GM23338 (cell line): ENCODE data around the gene MYLK4. TPM values are rescaled to one million over a fixed set of nuclear protein-coding genes. Genes with fewer than 3 reads are reported as not detected.

Experiments used
- ATAC-seq: fragments of 200-7000 bp; cut with Tn5 transposase; 3 replicates; pipeline ENCODE4 v1.9.1; 2020
- DNase-seq: peaks from one replicate; pipeline ENCODE4 v3.0.0-alpha.2; 2015; ENCODE audit warnings: low spot score
- H2AFZ ChIP-seq: fragments of 200-600 bp; sonication (generic); 2 replicates; pipeline ENCODE4 v1.8.0; 2016; ENCODE audit warnings: antibody characterized with exemption, mild to moderate bottlenecking, moderate library complexity
- H3F3A ChIP-seq: fragments of 200-600 bp; sonication (generic); replicated peaks from 2 replicates; pipeline ENCODE4 v1.8.0; 2017; ENCODE audit warnings: antibody characterized with exemption, mixed run types, low read depth
- H3K27ac ChIP-seq: fragments of 200-600 bp; sonication (generic); 2 replicates; pipeline ENCODE4 v1.6.1; 2016; ENCODE audit warnings: low read depth
- H3K27me3 ChIP-seq: fragments of 200-600 bp; sonication (generic); 2 replicates; pipeline ENCODE4 v1.8.0; 2016; ENCODE audit warnings: mild to moderate bottlenecking, mixed run types, moderate library complexity; ENCODE audit not compliant: insufficient read depth
- H3K36me3 ChIP-seq: fragments of 200-600 bp; sonication (generic); 2 replicates; pipeline ENCODE4 v1.8.0; 2016; ENCODE audit warnings: mild to moderate bottlenecking; ENCODE audit not compliant: insufficient read depth
- H3K4me1 ChIP-seq: fragments of 200-600 bp; sonication (generic); 2 replicates; pipeline ENCODE4 v1.8.0; 2016; ENCODE audit warnings: mild to moderate bottlenecking, moderate library complexity; ENCODE audit not compliant: insufficient read depth
- H3K4me2 ChIP-seq: fragments of 200-600 bp; sonication (generic); 2 replicates; pipeline ENCODE4 v1.7.1; 2017; ENCODE audit warnings: mixed run types
- H3K4me3 ChIP-seq: fragments of 200-600 bp; sonication (generic); 2 replicates; pipeline ENCODE4 v1.6.1; 2016; ENCODE audit warnings: mixed run types
- H3K79me2 ChIP-seq: fragments of 200-600 bp; sonication (generic); replicated peaks from 2 replicates; pipeline ENCODE4 v1.8.0; 2017; ENCODE audit warnings: mild to moderate bottlenecking; ENCODE audit not compliant: insufficient read depth
- H3K9me2 ChIP-seq: fragments of 200-600 bp; sonication (generic); 2 replicates; pipeline ENCODE4 v1.8.0; 2017; ENCODE audit not compliant: insufficient read depth
- H4K20me1 ChIP-seq: fragments of 200-600 bp; sonication (generic); replicated peaks from 2 replicates; pipeline ENCODE4 v1.8.0; 2017; ENCODE audit warnings: mild to moderate bottlenecking; ENCODE audit not compliant: insufficient read depth
- H3K27ac Mint-ChIP-seq: 2 replicates; pipeline ENCODE4 v1.8.0; 2020; ENCODE audit warnings: inconsistent platforms, mild to moderate bottlenecking, moderate library complexity, mixed read lengths
- H3K27me3 Mint-ChIP-seq: 3 replicates; pipeline ENCODE4 v1.8.0; 2022; ENCODE audit warnings: low read depth, mild to moderate bottlenecking, moderate library complexity, mixed read lengths, inconsistent platforms; ENCODE audit not compliant: insufficient read depth, poor library complexity
- H3K36me3 Mint-ChIP-seq: 3 replicates; pipeline ENCODE4 v1.8.0; 2021; ENCODE audit warnings: low read depth, mild to moderate bottlenecking, inconsistent platforms, moderate library complexity, mixed read lengths
- H3K4me1 Mint-ChIP-seq: 3 replicates; pipeline ENCODE4 v1.8.0; 2020; ENCODE audit warnings: mild to moderate bottlenecking, inconsistent platforms, mixed read lengths
- H3K4me3 Mint-ChIP-seq: 3 replicates; pipeline ENCODE4 v1.8.0; 2021; ENCODE audit warnings: moderate library complexity, mild to moderate bottlenecking, inconsistent platforms, mixed read lengths
- H3K9me3 Mint-ChIP-seq: 3 replicates; pipeline ENCODE4 v1.8.0; 2020; ENCODE audit warnings: moderate library complexity, mild to moderate bottlenecking, inconsistent platforms, mixed read lengths
- CREB1 ChIP-seq: fragments of 250-450 bp; sonication (Bioruptor Pico); IDR thresholded peaks from 2 replicates; pipeline ENCODE4 v1.5.0; 2020; ENCODE audit warnings: low read depth, mild to moderate bottlenecking, moderate library complexity
- EZH2 ChIP-seq: fragments of 200-600 bp; sonication (generic); IDR thresholded peaks from one replicate; pipeline ENCODE4 v1.8.0; 2017; ENCODE audit warnings: antibody characterized with exemption, mild to moderate bottlenecking, low read depth; ENCODE audit not compliant: unreplicated experiment
- EZH2phosphoT487 ChIP-seq: fragments of 200-600 bp; sonication (generic); IDR thresholded peaks from one replicate; pipeline ENCODE4 v1.8.1; 2018; ENCODE audit warnings: antibody characterized with exemption; ENCODE audit not compliant: unreplicated experiment
- JUNB ChIP-seq: IDR thresholded peaks from one replicate; pipeline ENCODE4 v1.6.1; 2016; ENCODE audit warnings: antibody characterized with exemption; ENCODE audit not compliant: unreplicated experiment
- NANOG ChIP-seq: IDR thresholded peaks from 2 replicates; pipeline ENCODE4 v1.6.1; 2016; ENCODE audit warnings: antibody characterized with exemption, borderline replicate concordance
- POLR2AphosphoS5 ChIP-seq: IDR thresholded peaks from 2 replicates; pipeline ENCODE4 v1.6.1; 2016; ENCODE audit warnings: antibody characterized with exemption, low read depth
- STAT1 ChIP-seq: IDR thresholded peaks from one replicate; pipeline ENCODE4 v1.6.1; 2016; ENCODE audit warnings: antibody characterized with exemption; ENCODE audit not compliant: unreplicated experiment
- ZNF114 ChIP-seq: fragments of 250-450 bp; sonication (Bioruptor Pico); IDR thresholded peaks from 2 replicates; pipeline ENCODE4 v1.5.0; 2020; ENCODE audit warnings: mild to moderate bottlenecking, moderate library complexity
- ZNF331 ChIP-seq: fragments of 250-450 bp; sonication (Bioruptor Pico); IDR thresholded peaks from 2 replicates; pipeline ENCODE4 v1.5.0; 2020; ENCODE audit warnings: low read depth, mild to moderate bottlenecking, moderate library complexity
- polyA plus RNA-seq: library from polyadenylated mRNA; unstranded; fragments of >200 nt; fragmentation: Nextera tagmentation; extraction: Ambion mirVana; gene quantifications from 2 replicates; pipeline ENCODE4 v1.2.1, GENCODE V29; 2016
- total RNA-seq: library from RNA; depleted of rRNA; stranded (reverse); fragments of >200 nt; shearing (Covaris generic); gene quantifications from 2 replicates; pipeline ENCODE4 v1.2.3, GENCODE V29; 2014
- TF ChIP-seq, protein P1 (sequence below): fragments of 250-450 bp; sonication (Bioruptor Pico); IDR thresholded peaks from 2 replicates; pipeline ENCODE4 v1.5.0; 2020; ENCODE audit warnings: mild to moderate bottlenecking, moderate library complexity
- TF ChIP-seq, protein P2 (sequence below): IDR thresholded peaks from 2 replicates; pipeline ENCODE4 v1.6.1; 2016; ENCODE audit warnings: antibody characterized with exemption

Gene MYLK4
- total and polyA plus RNA-seq, 2 experiments from 2014 or later = 0.03 to 0.17 TPM

DNA sequence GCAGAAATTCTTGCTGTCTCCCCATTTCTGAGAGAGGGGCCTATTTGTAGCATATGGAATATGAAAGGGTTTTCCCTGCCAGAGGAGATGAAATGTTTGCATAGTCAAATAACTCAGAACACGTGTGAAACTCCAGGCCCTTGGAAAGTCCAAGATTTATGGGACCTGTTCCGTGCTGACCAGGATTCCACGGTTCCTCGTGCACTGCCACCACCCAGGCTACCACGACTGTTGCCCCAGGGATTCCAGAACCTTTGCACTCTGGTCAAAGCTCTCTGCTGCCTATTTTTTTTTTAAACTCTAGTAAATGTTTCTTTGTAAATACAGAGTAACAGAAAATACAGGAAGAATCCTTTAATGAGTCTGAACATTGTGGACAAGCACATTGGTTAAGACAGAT lies 35.0 kb downstream of the MYLK4 start:
- Mint-ChIP-seq H3K9me3 (peaks cover 16% of the 10 kb centered on the region), H3K4me3 (no peak overlapping the region)

DNA sequence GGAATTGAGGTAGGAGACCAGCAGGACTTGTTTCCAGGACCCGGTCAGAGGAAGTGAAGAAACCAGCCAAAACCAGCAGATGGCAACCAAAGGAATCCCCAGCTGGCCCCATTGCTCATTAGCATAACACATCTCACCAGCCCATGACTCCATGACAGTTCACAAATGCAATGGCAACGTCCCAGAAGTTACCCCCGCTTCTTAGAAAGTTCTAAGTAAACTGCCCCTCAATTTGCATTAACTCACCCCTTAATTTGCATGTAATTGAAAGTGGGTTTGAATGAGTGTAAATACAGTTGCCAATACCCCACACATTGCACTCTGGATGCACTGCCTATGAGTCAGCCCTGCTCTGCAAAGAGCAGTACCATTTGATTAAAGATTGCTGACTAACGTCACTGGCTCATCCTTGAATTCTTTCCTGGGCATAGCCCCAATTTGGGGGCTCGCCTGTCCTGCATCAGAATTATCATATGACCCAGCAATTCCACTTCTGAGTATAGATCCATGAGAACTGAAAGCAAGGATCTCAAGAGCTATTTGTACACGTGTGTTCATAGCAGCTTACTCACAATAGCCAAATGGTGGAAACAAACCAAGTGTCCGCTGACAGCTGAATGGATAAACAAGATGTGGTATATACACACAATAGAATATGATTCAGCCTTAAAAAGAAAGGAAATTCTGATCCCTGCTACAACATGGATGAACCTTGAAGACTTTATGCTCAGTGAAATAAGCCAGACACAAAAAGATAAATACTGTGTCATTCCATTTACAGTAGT lies 36.4 kb downstream of the MYLK4 start:
- Histone ChIP-seq H3K9me2 (peaks cover 5% of the 10 kb centered on the region), H3K27me3 (no peaks in the 10 kb centered on the region), H3K27ac (no peak overlapping the region), H3K4me1 (no peaks in the 10 kb centered on the region; the same call in 1 of the 2 replicates), H4K20me1 (no peaks in the 10 kb centered on the region), H3K4me2 (no peak overlapping the region), H3F3A (no peaks in the 10 kb centered on the region), H3K4me3 (no peak overlapping the region), H3K79me2 (no peaks in the 10 kb centered on the region), H2AFZ (peak overlapping the region; percentile 56; the same call in 1 of the 2 replicates), H3K36me3 (peaks cover 15% of the 10 kb centered on the region)
- H3K4me3 Mint-ChIP-seq = no peak overlapping the region
- ATAC-seq (no peak), DNase-seq (no peak)
- H3K36me3 Mint-ChIP-seq = peaks cover 23% of the 10 kb centered on the region
- TF ChIP-seq, protein P1, sequence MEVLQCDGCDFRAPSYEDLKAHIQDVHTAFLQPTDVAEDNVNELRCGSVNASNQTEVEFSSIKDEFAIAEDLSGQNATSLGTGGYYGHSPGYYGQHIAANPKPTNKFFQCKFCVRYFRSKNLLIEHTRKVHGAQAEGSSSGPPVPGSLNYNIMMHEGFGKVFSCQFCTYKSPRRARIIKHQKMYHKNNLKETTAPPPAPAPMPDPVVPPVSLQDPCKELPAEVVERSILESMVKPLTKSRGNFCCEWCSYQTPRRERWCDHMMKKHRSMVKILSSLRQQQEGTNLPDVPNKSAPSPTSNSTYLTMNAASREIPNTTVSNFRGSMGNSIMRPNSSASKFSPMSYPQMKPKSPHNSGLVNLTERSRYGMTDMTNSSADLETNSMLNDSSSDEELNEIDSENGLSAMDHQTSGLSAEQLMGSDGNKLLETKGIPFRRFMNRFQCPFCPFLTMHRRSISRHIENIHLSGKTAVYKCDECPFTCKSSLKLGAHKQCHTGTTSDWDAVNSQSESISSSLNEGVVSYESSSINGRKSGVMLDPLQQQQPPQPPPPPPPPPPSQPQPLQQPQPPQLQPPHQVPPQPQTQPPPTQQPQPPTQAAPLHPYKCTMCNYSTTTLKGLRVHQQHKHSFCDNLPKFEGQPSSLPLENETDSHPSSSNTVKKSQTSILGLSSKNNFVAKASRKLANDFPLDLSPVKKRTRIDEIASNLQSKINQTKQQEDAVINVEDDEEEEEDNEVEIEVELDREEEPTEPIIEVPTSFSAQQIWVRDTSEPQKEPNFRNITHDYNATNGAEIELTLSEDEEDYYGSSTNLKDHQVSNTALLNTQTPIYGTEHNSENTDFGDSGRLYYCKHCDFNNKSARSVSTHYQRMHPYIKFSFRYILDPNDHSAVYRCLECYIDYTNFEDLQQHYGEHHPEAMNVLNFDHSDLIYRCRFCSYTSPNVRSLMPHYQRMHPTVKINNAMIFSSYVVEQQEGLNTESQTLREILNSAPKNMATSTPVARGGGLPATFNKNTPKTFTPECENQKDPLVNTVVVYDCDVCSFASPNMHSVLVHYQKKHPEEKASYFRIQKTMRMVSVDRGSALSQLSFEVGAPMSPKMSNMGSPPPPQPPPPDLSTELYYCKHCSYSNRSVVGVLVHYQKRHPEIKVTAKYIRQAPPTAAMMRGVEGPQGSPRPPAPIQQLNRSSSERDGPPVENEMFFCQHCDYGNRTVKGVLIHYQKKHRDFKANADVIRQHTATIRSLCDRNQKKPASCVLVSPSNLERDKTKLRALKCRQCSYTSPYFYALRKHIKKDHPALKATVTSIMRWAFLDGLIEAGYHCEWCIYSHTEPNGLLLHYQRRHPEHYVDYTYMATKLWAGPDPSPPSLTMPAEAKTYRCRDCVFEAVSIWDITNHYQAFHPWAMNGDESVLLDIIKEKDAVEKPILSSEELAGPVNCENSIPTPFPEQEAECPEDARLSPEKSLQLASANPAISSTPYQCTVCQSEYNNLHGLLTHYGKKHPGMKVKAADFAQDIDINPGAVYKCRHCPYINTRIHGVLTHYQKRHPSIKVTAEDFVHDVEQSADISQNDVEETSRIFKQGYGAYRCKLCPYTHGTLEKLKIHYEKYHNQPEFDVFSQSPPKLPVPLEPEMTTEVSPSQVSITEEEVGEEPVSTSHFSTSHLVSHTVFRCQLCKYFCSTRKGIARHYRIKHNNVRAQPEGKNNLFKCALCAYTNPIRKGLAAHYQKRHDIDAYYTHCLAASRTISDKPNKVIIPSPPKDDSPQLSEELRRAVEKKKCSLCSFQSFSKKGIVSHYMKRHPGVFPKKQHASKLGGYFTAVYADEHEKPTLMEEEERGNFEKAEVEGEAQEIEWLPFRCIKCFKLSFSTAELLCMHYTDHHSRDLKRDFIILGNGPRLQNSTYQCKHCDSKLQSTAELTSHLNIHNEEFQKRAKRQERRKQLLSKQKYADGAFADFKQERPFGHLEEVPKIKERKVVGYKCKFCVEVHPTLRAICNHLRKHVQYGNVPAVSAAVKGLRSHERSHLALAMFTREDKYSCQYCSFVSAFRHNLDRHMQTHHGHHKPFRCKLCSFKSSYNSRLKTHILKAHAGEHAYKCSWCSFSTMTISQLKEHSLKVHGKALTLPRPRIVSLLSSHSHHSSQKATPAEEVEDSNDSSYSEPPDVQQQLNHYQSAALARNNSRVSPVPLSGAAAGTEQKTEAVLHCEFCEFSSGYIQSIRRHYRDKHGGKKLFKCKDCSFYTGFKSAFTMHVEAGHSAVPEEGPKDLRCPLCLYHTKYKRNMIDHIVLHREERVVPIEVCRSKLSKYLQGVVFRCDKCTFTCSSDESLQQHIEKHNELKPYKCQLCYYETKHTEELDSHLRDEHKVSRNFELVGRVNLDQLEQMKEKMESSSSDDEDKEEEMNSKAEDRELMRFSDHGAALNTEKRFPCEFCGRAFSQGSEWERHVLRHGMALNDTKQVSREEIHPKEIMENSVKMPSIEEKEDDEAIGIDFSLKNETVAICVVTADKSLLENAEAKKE (CRISPR knock-in tag) = 0 out of 2 replicates have a peak, but pooled peaks have one; percentile 41
- TF ChIP-seq JUNB (no peak), POLR2AphosphoS5 (no peak)
- H3K9me3 Mint-ChIP-seq = peaks cover 26% of the 10 kb centered on the region
- H3K27me3 Mint-ChIP-seq = no peaks in the 10 kb centered on the region
- H3K4me1 Mint-ChIP-seq = peaks cover 9% of the 10 kb centered on the region
- H3K27ac Mint-ChIP-seq = no peak overlapping the region; the same call in 1 of the 2 replicates

More for the DNA sequence above, 35.0 kb downstream of the MYLK4 start:
- no peak for DNase-seq
- Histone ChIP-seq H3K4me3 (no peak overlapping the region), H3K27me3 (no peaks in the 10 kb centered on the region), H3K36me3 (peaks cover 4% of the 10 kb centered on the region), H3K4me1 (no peaks in the 10 kb centered on the region; the same call in 1 of the 2 replicates), H4K20me1 (no peaks in the 10 kb centered on the region), H3K79me2 (no peaks in the 10 kb centered on the region), H3K27ac (no peak overlapping the region), H2AFZ (no peak overlapping the region), H3K4me2 (no peak overlapping the region), H3F3A (no peaks in the 10 kb centered on the region), H3K9me2 (peaks cover 5% of the 10 kb centered on the region)
- Mint-ChIP-seq H3K4me1 (peaks cover 9% of the 10 kb centered on the region), H3K36me3 (peaks cover 19% of the 10 kb centered on the region), H3K27me3 (no peaks in the 10 kb centered on the region), H3K27ac (no peak overlapping the region)
- ATAC-seq = no peak
- TF ChIP-seq STAT1 = no peak
- TF ChIP-seq EZH2 = no peak
- TF ChIP-seq ZNF331 (CRISPR knock-in tag) = no peak
- TF ChIP-seq NANOG = no peak
- TF ChIP-seq CREB1 (CRISPR knock-in tag) = no peak
- TF ChIP-seq, protein P2, sequence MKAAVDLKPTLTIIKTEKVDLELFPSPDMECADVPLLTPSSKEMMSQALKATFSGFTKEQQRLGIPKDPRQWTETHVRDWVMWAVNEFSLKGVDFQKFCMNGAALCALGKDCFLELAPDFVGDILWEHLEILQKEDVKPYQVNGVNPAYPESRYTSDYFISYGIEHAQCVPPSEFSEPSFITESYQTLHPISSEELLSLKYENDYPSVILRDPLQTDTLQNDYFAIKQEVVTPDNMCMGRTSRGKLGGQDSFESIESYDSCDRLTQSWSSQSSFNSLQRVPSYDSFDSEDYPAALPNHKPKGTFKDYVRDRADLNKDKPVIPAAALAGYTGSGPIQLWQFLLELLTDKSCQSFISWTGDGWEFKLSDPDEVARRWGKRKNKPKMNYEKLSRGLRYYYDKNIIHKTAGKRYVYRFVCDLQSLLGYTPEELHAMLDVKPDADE = no peak
- TF ChIP-seq POLR2AphosphoS5 = no peak
- TF ChIP-seq ZNF114 = no peak
- TF ChIP-seq JUNB = no peak
- no peak for TF ChIP-seq EZH2phosphoT487
